HG03139 (cell line): ENCODE measurements around the gene KIAA0319L.

ENCODE experiments used
- ATAC-seq: cut with Tn5 transposase; IDR thresholded peaks from one replicate; pipeline ENCODE4 v1.9.1; 2021; ENCODE audit not compliant: unreplicated experiment

Gene KIAA0319L

GRCh38 chr1:35394386-35394785, 162.8 kb downstream of the KIAA0319L start:
- ATAC-seq = no peak

GRCh38 chr1:35390600-35391494, 166.4 kb downstream of the KIAA0319L start:
- ATAC-seq = no peak

GRCh38 chr1:35386959-35387358, 170.2 kb downstream of the KIAA0319L start:
- ATAC-seq = no peak

GRCh38 chr1:35386290-35386689, 170.9 kb downstream of the KIAA0319L start:
- ATAC-seq = no peak
